Measurements from ENCODE around the gene PPP2R3A.
"Not testable (repeated sequence)": the region's sequence is repeated elsewhere in the genome, so short reads cannot be mapped to it uniquely, and the experiment has no call there.

PPP2R3A gene

DNA sequence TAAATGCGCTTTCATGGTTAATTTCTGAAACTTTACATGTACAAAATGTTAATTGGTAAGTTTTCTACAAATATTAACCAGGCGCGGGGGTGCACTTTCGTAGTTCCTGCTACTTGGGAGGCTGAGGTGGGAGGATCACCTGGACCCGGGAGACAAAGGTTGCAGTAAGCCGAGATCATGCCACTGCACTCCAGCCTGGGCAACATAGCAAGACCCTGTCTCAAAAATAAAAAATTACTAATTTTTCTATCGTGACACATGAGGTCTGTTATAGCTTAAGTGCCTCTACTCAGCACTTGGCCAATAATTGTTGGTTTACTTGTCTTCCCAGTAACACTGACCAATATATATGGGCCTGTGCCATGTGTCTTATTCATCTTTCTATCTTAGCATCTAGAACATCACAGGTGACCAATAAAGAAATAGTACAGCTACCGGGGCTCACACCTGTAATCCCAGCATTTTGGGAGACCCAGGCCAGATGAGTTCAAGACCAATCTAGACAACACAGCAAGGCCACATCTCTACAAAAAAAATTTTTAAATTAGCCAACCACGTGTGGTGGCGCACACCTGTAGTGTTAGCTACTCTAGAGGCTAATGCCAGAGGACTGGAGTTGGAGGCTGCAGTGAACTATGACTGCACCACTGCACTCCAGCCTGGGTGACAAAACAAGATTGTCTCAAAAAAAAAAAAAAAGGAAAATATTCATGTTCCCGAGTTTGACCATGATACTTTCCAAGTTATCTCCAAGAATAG lies 224.5 kb downstream of the PPP2R3A start:
- TF ChIP-seq, protein P1, sequence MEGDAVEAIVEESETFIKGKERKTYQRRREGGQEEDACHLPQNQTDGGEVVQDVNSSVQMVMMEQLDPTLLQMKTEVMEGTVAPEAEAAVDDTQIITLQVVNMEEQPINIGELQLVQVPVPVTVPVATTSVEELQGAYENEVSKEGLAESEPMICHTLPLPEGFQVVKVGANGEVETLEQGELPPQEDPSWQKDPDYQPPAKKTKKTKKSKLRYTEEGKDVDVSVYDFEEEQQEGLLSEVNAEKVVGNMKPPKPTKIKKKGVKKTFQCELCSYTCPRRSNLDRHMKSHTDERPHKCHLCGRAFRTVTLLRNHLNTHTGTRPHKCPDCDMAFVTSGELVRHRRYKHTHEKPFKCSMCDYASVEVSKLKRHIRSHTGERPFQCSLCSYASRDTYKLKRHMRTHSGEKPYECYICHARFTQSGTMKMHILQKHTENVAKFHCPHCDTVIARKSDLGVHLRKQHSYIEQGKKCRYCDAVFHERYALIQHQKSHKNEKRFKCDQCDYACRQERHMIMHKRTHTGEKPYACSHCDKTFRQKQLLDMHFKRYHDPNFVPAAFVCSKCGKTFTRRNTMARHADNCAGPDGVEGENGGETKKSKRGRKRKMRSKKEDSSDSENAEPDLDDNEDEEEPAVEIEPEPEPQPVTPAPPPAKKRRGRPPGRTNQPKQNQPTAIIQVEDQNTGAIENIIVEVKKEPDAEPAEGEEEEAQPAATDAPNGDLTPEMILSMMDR (IDR thresholded peaks at IDR 0.05; ENCODE audit: low read depth, low read length, missing control alignments): no peak
- in situ Hi-C loops (cut with HindIII; ENCODE audit: low sequenced_read_pairs): loop anchor here (5.0 kb wide), 1 partner anchor 48 kb away; no protein-coding TSS in a partner anchor
- DNase-seq (ENCODE audit: low read depth): no peak
- H3K4me3 ChIP-seq (ENCODE audit: low read depth, low read length): no peak overlapping the region

DNA sequence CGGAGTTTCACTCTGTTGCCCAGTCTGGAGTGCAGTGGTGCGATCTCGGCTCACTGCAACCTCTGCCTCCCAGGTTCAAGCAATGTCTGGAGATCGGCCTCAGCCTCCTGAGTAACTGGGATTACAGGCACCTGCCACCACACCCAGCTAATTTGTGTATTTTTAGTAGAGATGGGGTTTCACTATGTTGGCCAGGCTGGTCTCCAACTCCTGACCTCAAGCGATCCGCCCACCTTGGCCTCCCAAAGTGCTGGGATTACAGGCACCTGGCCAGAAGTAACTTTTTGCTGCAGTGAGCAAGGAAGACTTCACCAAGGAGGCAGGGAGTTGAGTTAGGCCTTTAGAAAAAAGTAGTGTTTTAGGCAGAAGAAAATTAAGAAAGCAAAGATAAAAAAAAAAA lies 226.7 kb downstream of the PPP2R3A start:
- H3K4me3 ChIP-seq (ENCODE audit: low read depth, low read length): peak overlapping the region; percentile 63
- DNase-seq (ENCODE audit: low read depth): not testable (repeated sequence)
- in situ Hi-C loops (cut with HindIII; ENCODE audit: low sequenced_read_pairs): loop anchor here (5.0 kb wide), 1 partner anchor 50 kb away; no protein-coding TSS in a partner anchor

DNA sequence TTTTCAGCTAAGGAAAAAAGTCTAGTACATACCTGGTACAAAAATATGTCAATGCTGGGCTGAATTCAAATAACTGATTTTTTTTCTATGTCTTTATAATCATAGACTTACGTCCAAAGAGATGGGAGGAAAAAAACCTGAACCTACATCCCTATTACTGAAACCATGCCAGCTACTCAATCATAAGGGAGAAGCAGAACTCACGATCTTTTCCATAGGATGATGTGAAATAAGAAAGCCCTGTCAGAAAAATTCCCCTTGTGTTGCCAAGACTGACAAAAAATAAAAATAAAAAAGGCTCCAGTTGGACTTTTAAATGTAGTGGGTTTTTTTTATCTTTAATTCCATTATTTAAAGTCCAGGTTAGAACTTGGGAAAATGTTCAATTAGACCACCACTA lies 227.3 kb downstream of the PPP2R3A start:
- in situ Hi-C loops (cut with HindIII; ENCODE audit: low sequenced_read_pairs): loop anchor here (5.0 kb wide), 1 partner anchor 51 kb away; no protein-coding TSS in a partner anchor
- TF ChIP-seq, protein P1 (IDR thresholded peaks at IDR 0.05; ENCODE audit: low read depth, low read length, missing control alignments): no peak
- peak overlapping the region; percentile 63 for H3K4me3 ChIP-seq (ENCODE audit: low read depth, low read length)
- DNase-seq (ENCODE audit: low read depth): no peak

DNA sequence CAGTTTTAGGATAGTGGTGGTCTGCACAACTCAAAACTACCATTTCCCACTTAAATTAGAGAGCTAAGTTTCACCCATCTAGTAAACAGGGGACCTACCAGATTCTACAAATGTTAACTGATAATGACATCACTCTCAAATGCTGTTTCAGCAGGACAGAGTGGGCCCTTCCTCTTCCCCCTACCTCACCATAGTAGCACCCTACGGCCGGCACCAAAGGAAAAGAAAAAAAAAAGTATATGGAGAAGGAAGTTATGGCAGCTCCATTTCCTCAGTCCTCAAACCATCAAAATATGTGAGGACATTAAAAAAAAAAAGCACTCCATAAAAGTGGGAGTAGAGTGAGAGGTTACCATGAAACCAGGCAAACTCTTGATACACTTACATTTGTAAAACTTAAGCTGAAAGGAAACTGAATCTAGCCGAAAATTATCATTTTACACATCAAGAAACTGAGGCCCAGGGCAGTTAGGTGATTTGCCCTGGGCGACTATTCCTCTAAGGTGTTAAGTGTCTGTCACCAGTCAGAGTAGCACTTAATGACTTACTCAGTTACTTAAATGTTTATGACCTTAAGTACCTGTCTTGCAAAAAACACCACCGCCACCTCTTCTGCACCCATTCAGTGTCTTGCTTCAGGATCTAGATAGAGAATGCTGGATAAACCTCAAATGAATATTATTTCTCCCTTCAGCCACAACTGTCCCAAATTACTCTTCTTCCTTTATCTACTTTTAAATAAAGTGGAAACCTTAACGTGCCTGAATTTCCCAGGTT lies 227.9 kb downstream of the PPP2R3A start:
- in situ Hi-C loops (cut with HindIII; ENCODE audit: low sequenced_read_pairs): loop anchor here (5.0 kb wide), 1 partner anchor 51 kb away; no protein-coding TSS in a partner anchor
- TF ChIP-seq, protein P1 (IDR thresholded peaks at IDR 0.05; ENCODE audit: low read depth, low read length, missing control alignments): no peak

DNA sequence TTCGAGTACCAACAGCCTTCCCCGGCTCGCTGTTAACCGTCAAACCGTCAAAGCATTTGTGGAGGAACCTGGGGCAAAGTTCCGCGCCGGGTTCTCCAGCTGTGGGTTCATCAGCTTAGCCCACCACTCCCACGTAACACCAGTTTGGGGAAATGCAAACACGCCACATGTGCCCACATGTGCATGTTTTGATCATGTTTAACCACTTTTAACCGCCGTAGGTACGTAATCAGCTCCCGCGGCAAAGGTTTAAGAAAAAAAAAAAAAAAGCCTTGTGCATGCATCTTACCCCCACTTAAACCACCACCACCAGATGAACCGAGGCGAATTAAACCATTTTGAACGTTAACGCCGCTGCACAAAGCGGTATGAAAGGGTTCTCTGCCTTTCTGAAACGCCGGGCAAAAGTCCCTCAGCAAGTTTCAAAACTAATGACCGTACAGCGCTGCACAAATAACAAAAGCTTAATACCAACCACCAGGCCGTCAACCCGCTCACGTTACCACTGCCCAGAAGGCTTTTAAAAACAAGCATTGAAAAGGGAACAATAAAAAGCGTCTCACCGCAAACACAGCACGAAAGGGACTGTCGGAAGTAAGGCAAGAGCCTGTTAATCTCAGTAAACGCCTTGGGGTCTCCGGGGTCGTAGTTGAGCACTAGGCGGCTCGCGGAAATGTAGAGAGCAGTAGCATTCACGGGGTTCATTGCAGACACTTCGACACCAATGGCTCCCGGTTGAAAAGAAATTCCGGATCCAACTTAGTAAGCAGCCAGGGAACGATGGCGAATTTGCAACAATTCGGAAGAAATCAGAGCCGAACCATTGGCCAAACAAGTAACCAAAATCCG lies 229.1 kb downstream of the PPP2R3A start:
- H3K4me3 ChIP-seq (ENCODE audit: low read depth, low read length): peak overlapping the region; percentile 63
- in situ Hi-C loops (cut with HindIII; ENCODE audit: low sequenced_read_pairs): loop anchor here (5.0 kb wide), 1 partner anchor 52 kb away; no protein-coding TSS in a partner anchor
- DNase-seq (ENCODE audit: low read depth): no peak
- TF ChIP-seq, protein P1 (IDR thresholded peaks at IDR 0.05; ENCODE audit: low read depth, low read length, missing control alignments): no peak

More for the DNA sequence above, 227.9 kb downstream of the PPP2R3A start:
- peak overlapping the region; percentile 63 for H3K4me3 ChIP-seq (ENCODE audit: low read depth, low read length)
- no peak for DNase-seq (ENCODE audit: low read depth)

DNA sequence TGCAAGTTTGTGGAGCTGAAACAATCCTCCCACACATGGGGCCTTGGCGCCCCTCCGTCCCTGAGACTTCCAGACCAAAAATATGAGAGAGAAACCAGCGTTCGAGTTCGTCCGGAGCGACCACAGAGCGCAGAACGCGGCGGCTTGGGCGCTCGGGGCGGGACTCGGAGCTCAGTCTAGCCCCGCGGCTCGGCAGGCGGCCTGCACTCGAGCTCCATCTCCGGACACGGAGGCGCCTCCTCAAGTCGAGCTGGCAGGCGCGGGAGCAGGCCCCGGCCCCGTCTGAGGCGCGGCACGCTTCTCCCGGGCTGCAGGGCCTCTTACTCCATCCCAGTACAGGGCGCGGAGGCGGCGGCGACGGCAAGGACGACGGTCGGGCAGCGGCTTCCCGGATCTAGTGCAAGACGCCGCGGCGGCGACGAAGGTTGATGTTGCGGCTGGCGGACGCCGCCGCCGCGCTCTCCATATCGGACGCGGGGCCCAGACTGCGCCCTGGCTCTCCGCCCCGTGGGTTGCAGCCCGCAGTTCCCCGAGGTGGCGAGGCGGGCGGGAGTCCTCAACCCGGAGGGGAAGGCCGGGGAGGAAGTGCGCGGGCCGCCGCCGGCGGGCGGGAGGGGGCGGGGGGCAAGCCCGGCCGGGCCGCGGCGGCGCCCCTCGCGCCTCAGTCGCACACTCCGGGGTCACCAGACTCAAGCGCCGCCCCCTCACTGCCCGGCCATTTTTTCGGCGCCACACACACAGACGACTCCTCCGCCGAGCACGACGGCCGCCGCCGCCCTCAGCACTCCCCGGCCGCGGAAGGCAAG lies 229.9 kb downstream of the PPP2R3A start:
- in situ Hi-C loops (cut with HindIII; ENCODE audit: low sequenced_read_pairs): no loop called here
- TF ChIP-seq, protein P1 (IDR thresholded peaks at IDR 0.05; ENCODE audit: low read depth, low read length, missing control alignments): no peak
- H3K4me3 ChIP-seq (ENCODE audit: low read depth, low read length): peak overlapping the region; percentile 63
- DNase-seq (ENCODE audit: low read depth): no peak
